ENCODE results near the gene PKN1. TPM values are rescaled to one million over a fixed set of nuclear protein-coding genes. Genes with fewer than 3 reads are reported as not detected.

Gene PKN1
- total and polyA plus RNA-seq, 2 donors (not counting 1 experiment from before 2014, with no cell fraction given) = 114 to 171 TPM

DNA sequence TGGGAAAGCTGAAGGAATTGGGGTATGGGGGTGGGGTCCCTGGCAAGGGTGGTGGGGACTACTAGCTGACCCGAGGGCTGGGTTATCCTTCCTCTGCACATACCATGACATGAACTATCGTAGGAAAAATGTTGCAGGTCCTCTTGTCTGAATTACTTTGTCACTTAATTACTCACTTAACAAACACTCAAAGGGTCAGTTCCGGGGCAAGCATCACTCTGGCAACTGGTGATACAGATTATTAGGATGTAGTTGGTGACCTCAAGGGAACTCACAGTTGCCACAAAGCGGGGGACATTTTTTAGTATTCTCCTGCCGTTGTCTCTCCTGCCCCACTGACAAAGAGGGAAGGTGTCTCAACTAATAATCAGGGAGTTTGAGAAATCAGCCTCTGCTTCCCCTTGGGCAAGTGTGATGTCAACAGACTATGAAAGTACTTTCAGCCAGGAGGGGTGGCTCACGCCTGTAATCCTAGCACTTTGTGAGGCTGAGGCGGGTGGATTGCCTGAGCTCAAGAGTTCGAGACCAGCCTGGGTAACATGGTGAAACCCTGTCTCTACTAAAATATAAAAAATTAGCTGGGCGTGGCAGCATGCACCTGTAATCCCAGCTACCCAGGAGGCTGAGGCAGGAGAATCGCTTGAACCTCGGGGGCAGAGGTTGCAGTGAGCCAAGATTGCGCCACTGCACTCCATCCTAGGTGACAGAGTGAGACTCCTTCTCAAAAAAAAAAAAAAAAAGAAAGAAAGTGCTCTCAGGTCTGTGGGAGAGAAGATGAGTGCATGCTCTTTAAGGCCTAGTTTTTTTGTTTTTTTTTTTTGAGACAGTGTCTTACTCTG lies 74.8 kb downstream of the PKN1 start:
- Histone ChIP-seq H3K4me2 (replicated peaks; ENCODE audit: low read depth, low read length, poor library complexity, severe bottlenecking) (no peak overlapping the region), H3K4me1 (ENCODE audit: control insufficient read depth in 2 of 2, insufficient read depth in 2 of 2, low read length in 2 of 2) (no peaks in the 10 kb centered on the region), H2AFZ (ENCODE audit: insufficient read depth, low read depth, low read length, poor library complexity, severe bottlenecking) (no peak overlapping the region), H3K36me3 (replicated peaks in 1 of 2; ENCODE audit: control extremely low read depth in 1 of 2, control insufficient read depth in 1 of 2, extremely low read depth in 1 of 2, insufficient read depth in 2 of 2, low read length in 1 of 2) (no peaks in the 10 kb centered on the region), H3K27me3 (replicated peaks in 1 of 4; ENCODE audit: control extremely low read depth in 1 of 4, control insufficient read depth in 3 of 4, insufficient read depth in 4 of 4, low read length in 3 of 4) (peaks cover 0 to 4% (median 0%) of the 10 kb centered on the region in 4 experiments), H3K9me3 (ENCODE audit: control extremely low read depth in 1 of 3, control insufficient read depth in 2 of 3, insufficient read depth in 1 of 3, low read length in 2 of 3) (no peaks in the 10 kb centered on the region), H3K9ac (ENCODE audit: low read length) (no peak overlapping the region), H3K27ac (ENCODE audit: low read length in 2 of 2) (no peak overlapping the region), H3K4me3 (ENCODE audit: control extremely low read depth in 1 of 5, extremely low read depth in 1 of 5, insufficient read depth in 1 of 5, low read depth in 2 of 5, low read length in 4 of 5) (no peak overlapping the region), H3K79me2 (ENCODE audit: control insufficient read depth, insufficient read depth, low read length) (no peaks in the 10 kb centered on the region), H4K20me1 (ENCODE audit: control insufficient read depth, insufficient read depth, low read length, poor library complexity, severe bottlenecking) (no peaks in the 10 kb centered on the region)
- H3K4me1 Mint-ChIP-seq = peaks cover 3% of the 10 kb centered on the region
- H3K27ac Mint-ChIP-seq = no peak overlapping the region
- no peak overlapping the region for H3K4me3 Mint-ChIP-seq
- POLR2A ChIA-PET = interaction anchor here (0.7 kb wide), 2 partner anchors 30 to 1783 kb away, joined by 5 to 6 read pairs; no protein-coding TSS in a partner anchor
- no peaks in the 10 kb centered on the region for H3K9me3 Mint-ChIP-seq (ENCODE audit: insufficient read depth)
- intact Hi-C loops (cut with micrococcal nuclease) = no loop called here
- ATAC-seq (ENCODE audit: low read depth) (no peak), DNase-seq (no peak)
- CTCF ChIA-PET = interaction anchor here (0.7 to 1.7 kb wide), 4 partner anchors 9 to 43 kb away, joined by 3 to 5 read pairs (median 4); no protein-coding TSS in a partner anchor
- TF ChIP-seq, protein P1, sequence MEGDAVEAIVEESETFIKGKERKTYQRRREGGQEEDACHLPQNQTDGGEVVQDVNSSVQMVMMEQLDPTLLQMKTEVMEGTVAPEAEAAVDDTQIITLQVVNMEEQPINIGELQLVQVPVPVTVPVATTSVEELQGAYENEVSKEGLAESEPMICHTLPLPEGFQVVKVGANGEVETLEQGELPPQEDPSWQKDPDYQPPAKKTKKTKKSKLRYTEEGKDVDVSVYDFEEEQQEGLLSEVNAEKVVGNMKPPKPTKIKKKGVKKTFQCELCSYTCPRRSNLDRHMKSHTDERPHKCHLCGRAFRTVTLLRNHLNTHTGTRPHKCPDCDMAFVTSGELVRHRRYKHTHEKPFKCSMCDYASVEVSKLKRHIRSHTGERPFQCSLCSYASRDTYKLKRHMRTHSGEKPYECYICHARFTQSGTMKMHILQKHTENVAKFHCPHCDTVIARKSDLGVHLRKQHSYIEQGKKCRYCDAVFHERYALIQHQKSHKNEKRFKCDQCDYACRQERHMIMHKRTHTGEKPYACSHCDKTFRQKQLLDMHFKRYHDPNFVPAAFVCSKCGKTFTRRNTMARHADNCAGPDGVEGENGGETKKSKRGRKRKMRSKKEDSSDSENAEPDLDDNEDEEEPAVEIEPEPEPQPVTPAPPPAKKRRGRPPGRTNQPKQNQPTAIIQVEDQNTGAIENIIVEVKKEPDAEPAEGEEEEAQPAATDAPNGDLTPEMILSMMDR (IDR thresholded peaks at IDR 0.05) = no peak
- TF ChIP-seq EZH2 (IDR thresholded peaks at IDR 0.05; ENCODE audit: borderline replicate concordance, insufficient read depth, low read depth, low read length, poor library complexity, severe bottlenecking) = no peak
- 95% methylated on average over 4 of the region's 12 CpGs for WGBS (ENCODE audit: insufficient coverage)
- H3K27me3 Mint-ChIP-seq = peaks cover 11% of the 10 kb centered on the region

Measured in B cell (primary cell).